Activated CD4-positive, alpha-beta T cell treated with anti-CD3 and anti-CD28 coated beads, Interleukin-10, Interleukin-2, amounts not matched to agents 100 ng/mL and 50 ng/mL, durations not matched to agents 16 hours and 8 hours (primary cell): ENCODE results near the gene YWHAH.

ENCODE experiments used
- DNase-seq: peaks from one replicate; pipeline ENCODE4 v3.0.0-alpha.2; 2020

The YWHAH gene

DNA sequence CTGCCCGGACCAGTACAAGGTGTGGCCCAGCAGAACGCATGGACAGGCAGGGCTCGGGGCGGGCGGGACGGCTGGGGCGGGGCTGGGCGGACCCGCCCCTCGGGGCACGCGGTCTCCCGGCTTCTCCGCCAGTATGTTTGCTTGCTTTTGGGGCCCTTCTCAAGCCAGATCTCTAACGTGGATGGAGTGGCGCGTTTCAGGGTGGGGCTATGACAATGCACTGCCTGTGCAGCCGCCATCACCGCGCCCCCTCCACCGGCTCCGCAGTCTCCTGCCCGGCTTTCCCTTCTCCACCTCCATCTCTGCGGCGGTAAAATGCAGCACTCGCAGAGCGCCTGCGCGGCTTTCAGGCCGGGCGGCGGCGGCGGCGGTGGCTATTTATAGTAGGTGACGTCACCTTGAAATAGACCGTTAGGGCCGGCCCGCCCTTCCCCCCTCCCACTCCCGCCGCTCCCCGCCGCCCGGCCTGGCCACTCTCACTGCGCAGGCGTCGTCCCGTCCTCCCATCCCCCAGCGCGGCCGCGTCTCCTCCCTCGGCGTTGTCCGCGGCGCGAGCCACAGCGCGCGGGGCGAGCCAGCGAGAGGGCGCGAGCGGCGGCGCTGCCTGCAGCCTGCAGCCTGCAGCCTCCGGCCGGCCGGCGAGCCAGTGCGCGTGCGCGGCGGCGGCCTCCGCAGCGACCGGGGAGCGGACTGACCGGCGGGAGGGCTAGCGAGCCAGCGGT, at the start of gene YWHAH:
YWHAH (plus strand) TSS at position 558 of the 722 bp plus-strand sequence. CDS start 199 bp downstream, outside the sequence.
- DNase-seq = peak; percentile 96

DNA sequence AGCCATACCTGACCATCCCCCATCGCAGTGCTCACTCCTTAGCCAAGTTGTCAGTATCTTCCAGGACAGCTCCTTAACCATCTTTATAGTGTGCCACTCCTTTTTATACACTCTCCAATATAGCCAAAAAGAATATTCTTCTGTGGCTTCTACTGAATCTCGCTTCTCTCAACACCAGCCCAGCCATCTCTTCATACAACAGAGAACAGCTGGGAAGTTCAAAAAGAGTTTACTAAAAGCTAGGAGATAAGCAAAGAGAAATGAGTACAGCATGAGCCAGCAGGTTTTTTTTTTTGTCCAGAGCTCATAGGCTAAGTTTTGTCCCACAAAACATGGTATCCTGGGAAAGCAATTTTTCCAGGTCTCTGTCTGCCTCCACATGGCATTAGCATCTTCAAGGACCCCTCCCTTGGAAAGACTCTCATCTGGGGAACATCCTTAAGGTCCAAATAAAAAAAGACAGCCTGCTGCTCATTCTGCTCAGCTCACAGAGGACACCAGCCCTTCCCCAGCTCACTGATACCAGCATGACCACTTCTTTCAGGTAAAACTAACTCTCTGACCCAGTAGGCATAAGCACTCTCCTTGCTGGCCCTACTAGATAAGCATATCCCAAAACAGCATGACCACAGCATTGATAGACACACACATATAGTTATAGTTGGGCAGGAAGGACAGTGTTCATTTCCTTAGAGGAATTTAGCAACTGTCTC, 48.8 kb upstream of the YWHAH start:
- DNase-seq = no peak

DNA sequence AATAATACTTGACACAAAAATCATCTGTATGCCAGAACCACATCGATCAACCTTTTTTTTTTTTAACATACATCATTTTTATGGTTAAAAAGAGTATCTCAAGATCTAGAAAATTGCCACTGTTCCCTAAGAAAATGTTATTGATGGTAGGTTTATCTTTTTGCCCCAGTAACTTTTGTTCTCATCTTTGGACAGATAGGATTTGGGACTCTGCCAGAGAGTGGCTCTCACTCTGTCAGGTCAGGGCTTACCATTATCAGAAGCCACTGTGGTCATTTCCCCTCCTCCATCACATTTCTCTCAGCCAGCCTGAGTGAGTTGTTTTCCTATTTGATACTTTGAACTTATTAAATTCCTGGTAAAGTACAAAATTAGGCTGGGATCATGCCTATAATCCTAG, 47.9 kb upstream of the YWHAH start:
- no peak for DNase-seq

DNA sequence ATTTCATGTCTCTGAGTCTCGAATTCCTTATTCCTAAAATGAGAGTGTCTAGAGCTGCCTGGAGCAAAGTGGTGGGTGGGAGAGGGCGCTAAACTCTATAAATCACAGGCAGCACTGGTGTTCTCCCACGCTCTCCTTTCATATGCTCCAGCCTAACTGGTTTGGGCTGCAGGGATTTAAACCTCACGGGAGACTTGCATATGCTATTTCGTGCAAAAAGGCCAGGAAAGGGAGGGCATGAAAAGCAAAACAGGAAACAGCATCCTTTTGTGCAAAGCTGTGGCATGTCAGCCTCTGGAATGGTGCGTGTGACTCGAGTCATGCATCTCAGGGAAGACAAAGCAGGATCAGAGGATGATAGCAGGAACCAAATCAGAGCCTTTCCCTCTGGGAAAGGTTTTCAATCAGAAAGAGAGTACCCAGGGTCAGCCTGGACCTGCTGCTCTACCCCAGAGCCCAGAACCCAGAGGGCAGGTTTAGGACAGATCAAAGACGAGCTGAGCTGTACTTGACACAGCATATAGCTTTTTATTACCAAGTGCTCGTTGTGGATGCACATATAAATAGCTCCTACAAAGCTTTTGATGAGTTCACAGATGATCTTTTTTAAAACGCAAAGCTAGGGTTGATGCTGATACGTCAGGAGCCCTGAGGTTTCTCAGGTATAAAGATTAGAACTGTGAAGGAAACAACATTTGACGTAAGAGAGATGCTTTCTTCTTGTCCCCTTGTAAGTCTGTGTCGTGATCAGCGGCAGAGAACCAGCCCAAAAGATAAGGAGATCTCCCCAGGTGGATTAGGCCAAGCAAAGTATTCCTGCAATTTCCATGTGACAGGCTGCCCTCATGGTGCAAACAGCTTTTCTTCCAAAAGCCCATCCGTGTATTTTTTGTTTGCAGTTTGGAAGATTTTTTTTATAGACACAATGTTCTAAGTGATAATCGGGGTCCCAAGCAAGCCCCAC, 46.2 kb upstream of the YWHAH start:
- no peak for DNase-seq

DNA sequence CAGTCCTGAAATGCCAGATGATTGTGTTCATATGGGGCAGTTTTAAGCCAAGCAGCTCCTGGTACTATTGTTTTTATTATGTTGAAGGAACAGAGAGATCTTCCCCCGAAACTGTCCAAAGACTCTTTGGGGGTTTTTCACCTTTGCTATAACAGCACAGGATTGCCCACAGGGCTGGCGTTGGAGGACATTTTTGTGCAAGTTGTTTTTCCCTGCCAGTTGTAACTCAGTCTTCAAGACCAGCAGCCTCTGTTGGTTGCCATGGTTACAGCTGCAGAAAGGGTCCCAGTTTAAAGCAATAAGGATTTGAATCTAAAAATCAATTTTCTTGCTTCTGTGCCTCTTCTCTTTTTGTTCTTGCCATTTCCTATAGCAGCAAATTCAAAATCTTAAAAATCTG, 45.4 kb upstream of the YWHAH start:
- DNase-seq = no peak

DNA sequence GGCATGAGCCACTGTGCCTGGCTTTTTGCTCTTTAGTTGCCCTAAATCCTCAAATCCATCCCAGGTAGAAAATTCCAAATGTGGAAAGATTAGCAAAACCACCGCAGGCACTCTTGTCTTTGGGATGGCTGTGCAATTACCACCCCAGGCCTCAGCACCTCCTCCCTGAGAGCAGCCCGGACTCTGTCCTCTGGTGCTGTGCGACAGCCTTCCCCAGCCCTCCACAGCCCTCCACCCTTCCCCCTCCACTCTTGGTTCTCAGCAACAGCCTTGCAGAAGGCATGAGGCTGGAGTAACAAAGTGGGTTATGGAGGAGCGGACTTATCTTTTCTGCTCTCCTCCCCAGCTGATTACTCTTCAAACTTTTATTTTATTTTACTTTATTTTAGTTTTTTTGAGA, 44.7 kb upstream of the YWHAH start:
- no peak for DNase-seq

DNA sequence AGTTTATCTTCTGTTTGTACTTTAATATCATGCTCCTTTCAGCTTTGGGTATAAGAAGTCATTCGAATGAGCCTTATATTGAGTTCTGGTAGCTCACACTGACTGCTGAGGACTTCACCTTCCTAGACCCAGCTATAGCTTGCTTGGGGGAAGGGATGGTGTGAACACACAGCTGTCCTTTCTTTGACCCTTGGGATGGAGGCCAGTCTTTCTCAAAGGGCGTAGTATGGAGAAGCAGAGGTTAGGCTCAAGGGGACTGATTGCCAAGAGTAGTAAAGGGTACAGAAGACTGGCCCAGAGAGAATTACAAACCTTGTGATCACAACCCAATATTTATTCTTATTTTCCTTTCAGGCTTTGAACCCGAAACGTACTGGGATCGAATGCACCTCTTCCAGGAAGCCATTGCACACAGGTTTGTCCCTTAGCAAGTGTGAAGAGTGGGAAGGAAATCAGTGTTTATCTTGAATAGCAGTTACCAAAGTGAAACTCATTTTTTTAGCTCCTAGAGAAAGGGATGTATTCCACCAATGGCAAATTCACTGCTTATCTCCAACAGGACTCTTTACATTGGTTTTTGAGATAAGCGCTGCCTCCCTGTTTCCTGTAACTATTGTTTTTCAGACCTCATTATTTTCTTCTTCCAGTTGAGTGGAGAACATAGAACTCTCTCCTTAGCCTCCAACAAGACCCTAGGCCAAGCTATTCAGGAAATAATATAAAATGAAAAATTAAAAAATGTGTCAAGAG, 42.8 kb upstream of the YWHAH start:
- DNase-seq = no peak

DNA sequence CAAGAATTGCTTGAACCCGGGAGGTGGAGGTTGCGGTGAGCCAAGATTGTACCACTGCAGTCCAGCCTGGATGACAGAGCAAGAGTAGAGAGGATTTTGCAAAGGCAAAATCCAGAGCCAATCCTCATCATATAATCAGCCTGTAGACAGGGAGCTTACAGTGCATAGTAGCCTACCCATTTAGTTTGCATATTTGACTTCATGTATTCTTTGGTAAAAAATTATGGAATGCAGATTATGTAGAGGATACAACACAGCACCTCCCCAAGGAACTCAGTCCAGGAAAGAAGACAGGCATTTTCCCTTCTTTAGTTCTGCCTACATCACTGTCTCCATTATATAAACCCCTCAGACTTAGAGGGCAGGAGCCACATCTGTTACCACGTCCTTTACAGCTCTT, 39.7 kb upstream of the YWHAH start:
- DNase-seq = no peak

DNA sequence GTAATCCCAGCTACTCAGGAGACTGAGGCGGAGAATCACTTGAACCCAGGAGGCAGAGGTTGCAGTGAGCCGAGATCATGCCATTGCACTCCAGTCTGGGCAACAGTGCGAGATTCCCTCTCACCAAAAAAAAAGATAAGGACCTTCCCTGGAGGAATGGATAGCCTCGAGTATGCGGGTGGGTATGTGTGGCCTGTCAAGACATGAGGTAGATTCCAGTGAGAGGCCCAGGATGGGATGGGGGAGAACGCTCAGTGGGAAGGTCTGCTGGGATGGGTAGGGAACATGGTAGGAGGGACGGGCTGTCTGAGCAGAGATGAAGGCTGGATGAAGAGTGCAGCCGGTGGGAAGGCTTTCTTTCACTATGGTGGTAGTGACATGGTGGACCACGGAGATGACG, 39.0 kb upstream of the YWHAH start:
- no peak for DNase-seq

DNA sequence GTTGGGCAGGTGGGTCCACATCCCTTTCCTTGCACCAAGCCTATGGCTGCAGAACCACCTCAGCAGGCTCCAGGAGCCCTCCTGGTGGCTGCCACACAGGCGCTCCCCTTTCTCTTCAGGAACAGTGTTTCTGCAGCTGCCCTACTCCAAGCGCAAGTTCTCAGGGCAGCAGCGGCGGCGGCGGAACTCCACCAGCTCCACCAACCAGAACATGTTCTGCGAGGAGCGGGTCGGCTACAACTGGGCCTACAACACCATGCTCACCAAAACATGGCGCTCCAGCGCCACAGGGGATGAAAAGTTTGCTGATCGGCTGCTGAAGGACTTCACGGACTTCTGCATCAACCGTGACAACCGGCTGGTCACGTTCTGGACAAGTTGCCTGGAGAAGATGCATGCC, 38.2 kb upstream of the YWHAH start:
- DNase-seq = no peak

DNA sequence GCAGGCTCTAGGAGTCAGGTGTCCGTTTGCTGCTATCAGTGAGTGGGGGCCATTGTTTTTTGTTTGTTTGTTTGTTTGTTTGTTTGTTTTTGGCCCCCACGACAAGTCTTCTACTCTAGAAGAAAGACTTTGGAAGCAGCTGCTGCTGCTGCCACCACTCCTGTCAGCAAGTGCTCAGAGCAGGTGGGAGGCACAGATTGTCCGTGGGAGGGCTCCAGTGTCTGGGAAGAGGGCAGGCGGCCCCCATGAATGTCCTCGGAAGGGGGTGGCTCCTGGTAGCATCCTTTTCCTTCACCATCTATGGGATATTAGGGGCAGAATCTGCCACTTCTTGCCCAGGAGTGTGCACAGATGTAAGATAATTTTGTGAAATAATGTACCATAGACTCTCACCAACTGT, 37.8 kb upstream of the YWHAH start:
- DNase-seq = no peak

DNA sequence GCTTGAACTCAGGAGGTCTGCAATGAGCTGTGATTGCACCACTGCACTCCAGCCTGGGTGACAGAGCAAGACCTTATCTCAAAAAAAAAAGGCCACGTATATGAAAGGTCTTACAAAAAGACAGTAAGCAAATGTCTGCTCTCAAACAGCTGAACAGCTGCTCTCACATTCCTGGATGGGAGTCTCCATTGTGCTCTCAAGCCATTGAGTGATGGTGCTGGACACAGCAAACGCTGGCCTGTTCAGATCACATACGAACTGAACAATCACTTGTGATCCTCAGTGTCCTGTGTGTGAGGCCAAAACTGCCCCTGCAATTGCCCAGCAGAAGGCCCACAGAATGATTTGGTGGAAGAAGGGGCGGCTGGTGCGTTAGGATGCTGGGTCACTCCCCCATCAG, 34.4 kb upstream of the YWHAH start:
- no peak for DNase-seq

DNA sequence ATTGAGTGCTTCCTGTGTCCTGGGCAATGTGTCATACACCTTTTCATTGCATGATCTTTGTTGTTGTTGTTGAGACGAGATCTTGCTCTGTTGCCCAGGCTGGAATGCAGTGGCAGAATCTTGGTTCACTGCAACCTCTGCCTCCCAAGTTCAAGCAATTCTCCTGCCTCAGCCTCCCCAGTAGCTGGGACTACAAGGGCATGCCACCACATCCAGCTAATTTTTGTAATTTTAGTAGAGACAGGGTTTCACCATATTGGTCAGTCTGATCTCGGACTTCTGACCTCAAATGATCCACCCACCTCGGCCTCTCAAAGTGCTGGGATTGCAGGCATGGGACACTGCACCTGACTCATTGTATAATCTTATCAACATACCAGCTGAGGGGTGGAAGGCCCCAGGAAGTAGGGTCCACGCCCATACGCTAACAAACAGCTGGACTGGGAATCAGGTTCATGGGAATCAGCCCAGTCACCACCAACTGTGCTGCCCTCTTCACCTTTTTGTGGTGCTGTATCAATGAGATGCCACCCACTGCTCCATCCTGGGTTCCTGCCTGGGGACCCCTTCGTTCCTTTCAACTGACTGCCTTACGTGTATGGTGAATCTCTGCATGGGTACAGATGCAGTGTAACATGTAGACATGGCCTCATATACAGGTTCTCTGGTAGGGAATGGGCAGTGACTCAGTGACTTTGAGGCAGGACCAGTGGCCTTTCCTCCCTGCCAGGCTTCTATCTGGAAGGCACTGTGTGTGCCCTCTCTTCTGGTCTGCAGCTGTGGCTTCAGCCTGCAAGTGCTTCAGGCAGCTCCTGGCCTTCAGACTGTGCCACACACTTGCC, 32.5 kb upstream of the YWHAH start:
- no peak for DNase-seq

DNA sequence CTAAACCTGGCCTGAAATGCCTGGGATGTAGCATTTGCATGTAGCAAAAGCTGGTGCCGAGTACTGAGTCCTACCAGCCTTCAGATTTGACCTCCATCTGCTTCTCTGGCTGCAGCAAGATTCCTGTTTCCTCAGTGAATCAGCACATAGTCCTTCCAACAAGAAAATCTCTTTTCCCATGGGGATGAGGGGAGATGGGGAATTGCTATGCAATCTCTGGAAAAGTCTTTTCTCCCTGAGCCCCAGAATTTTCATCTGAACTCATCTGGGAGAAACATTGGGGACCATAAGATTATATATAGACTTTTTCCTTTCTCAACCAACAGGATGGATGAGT, 32.0 kb upstream of the YWHAH start:
- no peak for DNase-seq

DNA sequence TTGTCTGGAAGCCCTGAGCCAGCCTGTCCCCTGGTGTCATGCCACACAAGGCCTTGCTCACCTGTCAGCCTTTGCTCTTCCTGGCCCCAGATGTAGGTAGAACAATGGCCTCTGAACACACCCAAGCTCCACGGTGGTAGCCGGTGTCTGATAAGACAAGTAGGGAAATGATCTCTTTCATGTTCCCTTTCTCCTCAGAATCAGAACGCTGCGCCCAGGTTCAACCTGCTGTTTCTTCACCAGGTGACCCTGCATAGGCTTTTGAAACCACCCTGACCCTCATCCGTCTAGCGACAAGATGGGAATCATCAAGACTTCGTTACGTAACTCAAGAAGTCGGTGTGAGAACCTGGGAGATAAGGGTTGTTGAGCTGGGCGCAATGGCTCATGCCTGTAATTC, 28.7 kb upstream of the YWHAH start:
- no peak for DNase-seq

DNA sequence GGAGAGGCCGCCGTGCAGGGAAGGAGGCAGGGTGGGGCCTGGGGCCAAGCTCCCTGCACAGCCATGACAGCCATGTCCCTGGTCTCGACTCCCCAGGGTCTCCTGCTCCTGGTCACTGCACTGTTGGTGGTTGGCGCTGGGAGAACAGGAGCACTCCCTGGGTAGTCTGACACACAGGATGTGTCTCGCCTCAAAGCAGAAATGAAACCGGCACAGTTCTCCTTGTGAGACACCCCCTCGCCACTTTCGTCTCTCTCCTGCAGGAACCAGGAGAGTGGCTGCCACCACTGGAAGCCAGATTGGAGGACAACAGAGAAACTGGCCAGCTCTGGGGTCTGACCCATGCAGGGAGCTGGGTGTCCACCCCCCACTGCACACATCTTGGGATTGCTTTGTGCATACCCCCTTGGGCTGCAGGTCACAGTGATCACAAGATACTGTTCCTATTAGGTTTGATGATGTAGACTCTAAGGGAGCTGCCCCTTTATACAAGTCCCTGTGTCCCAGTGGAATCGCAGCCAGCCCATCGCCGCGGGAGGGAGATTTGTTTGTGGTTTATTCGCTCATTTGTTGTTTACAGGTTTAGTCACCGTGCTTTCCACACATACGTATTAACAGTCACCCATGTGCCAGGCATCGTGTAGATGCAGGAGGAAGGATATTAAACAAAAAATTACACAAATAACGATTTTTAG, 27.0 kb upstream of the YWHAH start:
- DNase-seq = peak; percentile 59

DNA sequence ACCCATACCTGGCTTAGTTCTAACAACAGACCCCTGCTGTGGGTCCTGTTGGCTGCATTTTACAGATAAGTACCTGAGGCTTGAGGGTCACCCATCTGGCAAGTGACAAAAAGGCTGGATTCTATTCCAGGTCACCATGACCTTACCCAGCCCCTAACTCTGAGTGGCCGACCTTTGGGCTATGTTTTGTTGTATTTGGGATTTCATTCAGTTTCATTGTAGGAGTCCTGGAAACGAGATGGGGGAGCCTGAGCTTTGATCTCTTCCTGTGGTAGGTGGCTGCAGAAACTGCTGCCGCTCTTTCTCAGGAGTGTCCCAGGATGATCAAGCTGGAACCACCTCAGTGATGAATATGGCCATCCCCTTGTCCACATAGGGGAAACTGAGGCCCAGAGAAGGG, 24.6 kb upstream of the YWHAH start:
- DNase-seq = no peak

DNA sequence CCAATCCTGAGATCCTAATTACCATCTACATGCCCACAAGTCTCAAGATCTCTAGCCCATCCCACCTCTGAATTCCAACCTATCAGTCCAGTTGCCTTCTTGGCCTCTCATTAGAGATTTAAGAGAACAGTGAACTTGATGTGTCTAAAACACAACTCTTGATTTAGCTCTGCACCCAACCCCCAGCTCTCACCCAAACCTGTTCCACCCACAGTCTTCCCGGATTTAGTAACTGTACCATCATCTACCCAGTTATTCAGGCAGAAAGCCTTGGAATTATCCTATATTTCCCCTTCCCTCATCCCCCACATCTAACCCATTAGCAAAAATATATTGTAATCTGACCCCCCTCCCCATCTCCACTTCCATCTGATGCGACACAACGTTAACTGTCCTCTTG, 24.0 kb upstream of the YWHAH start:
- no peak for DNase-seq

DNA sequence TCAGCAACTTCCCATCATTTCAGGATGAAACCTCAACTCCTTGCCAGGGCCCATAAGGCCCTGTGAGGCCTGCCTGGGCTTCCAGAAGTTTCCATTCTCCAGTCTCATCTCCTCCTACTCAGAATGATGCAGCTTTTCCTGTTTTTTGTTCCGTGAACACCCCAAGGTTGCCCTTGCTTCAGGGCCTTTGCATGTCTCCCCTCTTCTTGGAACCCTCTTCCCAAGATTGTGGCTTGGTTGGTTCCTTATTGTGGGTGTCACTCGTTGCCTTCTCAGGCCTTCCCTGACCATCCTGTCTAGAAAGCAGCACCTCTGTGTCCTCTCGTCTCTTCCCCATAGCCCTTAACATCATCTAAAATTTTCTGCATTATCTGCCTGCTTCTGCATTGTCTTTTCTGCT, 23.2 kb upstream of the YWHAH start:
- DNase-seq = no peak

DNA sequence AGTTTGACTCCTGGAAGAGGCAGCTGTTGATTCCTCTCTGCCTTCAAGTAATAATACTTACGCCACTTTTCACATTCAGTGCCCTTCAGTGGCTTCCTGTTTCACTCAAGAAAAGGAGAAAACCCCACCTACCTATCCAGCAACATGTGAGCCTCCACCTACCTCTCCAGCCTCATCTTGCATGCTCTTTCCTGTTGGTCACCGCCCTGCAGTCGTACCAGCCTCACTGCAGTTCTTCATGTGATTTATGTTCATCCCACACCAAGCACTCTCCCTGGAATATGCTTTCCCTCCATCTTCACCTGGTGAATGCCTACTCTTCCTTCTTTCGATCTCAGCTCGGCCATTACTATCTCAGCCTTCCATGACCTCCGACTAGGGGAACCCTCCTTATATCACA, 21.8 kb upstream of the YWHAH start:
- DNase-seq = no peak

DNA sequence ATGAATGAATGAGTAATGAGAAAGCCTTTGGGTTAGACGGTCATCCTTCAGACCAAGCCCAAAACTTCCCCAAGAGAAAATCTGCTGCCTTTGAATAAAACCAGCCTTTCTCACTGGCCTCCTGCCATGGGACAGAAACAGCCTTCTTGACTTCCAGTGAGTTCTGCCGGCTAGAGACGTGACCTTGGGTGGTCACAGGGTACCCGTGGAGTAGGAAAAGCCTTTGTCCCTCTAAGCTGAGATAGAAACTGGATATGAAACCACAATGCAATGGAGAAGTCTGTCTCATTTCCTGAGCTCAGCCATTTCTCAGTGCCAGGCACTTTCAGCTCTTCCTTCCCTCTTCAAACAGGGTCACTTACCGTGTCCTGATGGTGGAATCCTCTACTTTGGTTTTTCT, 21.2 kb upstream of the YWHAH start:
- no peak for DNase-seq
